Hepatocyte (in vitro differentiated cells): Measurements from ENCODE around the gene MRGPRD. TPM values are rescaled to one million over a fixed set of nuclear protein-coding genes. Genes with fewer than 3 reads are reported as not detected.

Experiments
- DNase-seq: peaks from one replicate; pipeline ENCODE4 v3.0.0-alpha.2; 2016; ENCODE audit warnings: low spot score
- H2AFZ ChIP-seq: fragments of 200-600 bp; sonication (generic); 2 replicates; pipeline ENCODE4 v1.6.0; 2016; ENCODE audit warnings: antibody characterized with exemption, mild to moderate bottlenecking
- H3K27ac ChIP-seq: fragments of 200-600 bp; sonication (generic); 2 replicates; pipeline ENCODE4 v1.5.1; 2016; ENCODE audit warnings: mild to moderate bottlenecking
- H3K27me3 ChIP-seq: fragments of 200-600 bp; sonication (generic); 2 replicates; pipeline ENCODE4 v1.6.1; 2016
- H3K36me3 ChIP-seq: fragments of 200-600 bp; sonication (generic); replicated peaks from 2 replicates; pipeline ENCODE4 v1.5.1; 2016; ENCODE audit warnings: low read depth; ENCODE audit not compliant: insufficient read depth
- H3K4me1 ChIP-seq: fragments of 200-600 bp; sonication (generic); 2 replicates; pipeline ENCODE4 v1.5.1; 2016; ENCODE audit warnings: mild to moderate bottlenecking, moderate library complexity; ENCODE audit not compliant: insufficient read depth
- H3K4me2 ChIP-seq: fragments of 200-600 bp; sonication (generic); 2 replicates; pipeline ENCODE4 v1.6.0; 2016
- H3K4me3 ChIP-seq: fragments of 200-600 bp; sonication (generic); 2 replicates; pipeline ENCODE4 v1.5.1; 2016; ENCODE audit warnings: mild to moderate bottlenecking
- H3K79me2 ChIP-seq: fragments of 200-600 bp; sonication (generic); 2 replicates; pipeline ENCODE4 v1.6.0; 2017; ENCODE audit warnings: mild to moderate bottlenecking
- H3K9me2 ChIP-seq: fragments of 200-600 bp; sonication (generic); replicated peaks from 2 replicates; pipeline ENCODE4 v1.6.0; 2017; ENCODE audit warnings: mild to moderate bottlenecking; ENCODE audit not compliant: insufficient read depth
- H3K9me3 ChIP-seq: fragments of 200-600 bp; sonication (generic); 2 replicates; pipeline ENCODE4 v1.5.1; 2016; ENCODE audit warnings: low read depth, mild to moderate bottlenecking
- H4K20me1 ChIP-seq: fragments of 200-600 bp; sonication (generic); 2 replicates; pipeline ENCODE4 v1.6.0; 2016; ENCODE audit warnings: mild to moderate bottlenecking; ENCODE audit not compliant: insufficient read depth, poor library complexity, severe bottlenecking
- CTCF ChIP-seq: fragments of 200-600 bp; sonication (generic); IDR thresholded peaks from 2 replicates; pipeline ENCODE4 v1.5.1; 2016; ENCODE audit warnings: antibody characterized with exemption, mild to moderate bottlenecking; ENCODE audit not compliant: poor library complexity
- EZH2 ChIP-seq: fragments of 200-600 bp; sonication (generic); IDR thresholded peaks from 2 replicates; pipeline ENCODE4 v1.6.1; 2016; ENCODE audit warnings: antibody characterized with exemption, mild to moderate bottlenecking, borderline replicate concordance
- EZH2phosphoT487 ChIP-seq: fragments of 200-600 bp; sonication (generic); IDR thresholded peaks from one replicate; pipeline ENCODE4 v1.6.1; 2018; ENCODE audit warnings: antibody characterized with exemption, mild to moderate bottlenecking, low read depth, moderate library complexity; ENCODE audit not compliant: unreplicated experiment, severe bottlenecking
- WGBS: methylation state at CpG from one replicate; pipeline ENCODE4 v1.1.6; 2016; ENCODE audit warnings: low lambda C conversion rate; ENCODE audit errors: missing lambda C conversion rate; 5-methylcytosine and 5-hydroxymethylcytosine counted together
- polyA plus RNA-seq: library from polyadenylated mRNA; unstranded; fragments of >200 nt; fragmentation: Nextera tagmentation; extraction: Ambion mirVana; gene quantifications from 2 replicates; pipeline ENCODE4 v1.2.1, GENCODE V29; 2016
- total RNA-seq: library from RNA; depleted of rRNA; stranded (reverse); fragments of >200 nt; gene quantifications from 2 replicates; pipeline ENCODE4 v1.2.3, GENCODE V29; 2014

The MRGPRD gene
- total and polyA plus RNA-seq, 2 experiments from 2014 or later: not detected

- H3K27ac ChIP-seq: no peak overlapping the region
- no peak for TF ChIP-seq EZH2phosphoT487
- no peak for TF ChIP-seq CTCF
- TF ChIP-seq EZH2: no peak
- 95% methylated on average over 7 of the region's 7 CpGs for WGBS
- no peaks in the 10 kb centered on the region for H3K27me3 ChIP-seq
- H4K20me1 ChIP-seq: no peaks in the 10 kb centered on the region
- H2AFZ ChIP-seq: no peak overlapping the region
- no peaks in the 10 kb centered on the region for H3K9me2 ChIP-seq
- H3K4me3 ChIP-seq: no peak overlapping the region
- no peak overlapping the region for H3K4me2 ChIP-seq
- no peaks in the 10 kb centered on the region for H3K36me3 ChIP-seq
- H3K9me3 ChIP-seq: no peaks in the 10 kb centered on the region
- DNase-seq: no peak
- H3K4me1 ChIP-seq: no peaks in the 10 kb centered on the region
- H3K79me2 ChIP-seq: no peaks in the 10 kb centered on the region
These were observed 48.4 kb downstream of the MRGPRD start for GRCh38 chr11:68932358-68932757.

- Histone ChIP-seq H3K4me3 (no peak overlapping the region), H3K79me2 (no peaks in the 10 kb centered on the region), H3K9me2 (no peaks in the 10 kb centered on the region), H3K27me3 (no peaks in the 10 kb centered on the region), H3K36me3 (no peaks in the 10 kb centered on the region), H3K4me1 (no peaks in the 10 kb centered on the region), H4K20me1 (no peaks in the 10 kb centered on the region), H3K9me3 (no peaks in the 10 kb centered on the region), H2AFZ (no peak overlapping the region), H3K27ac (no peak overlapping the region), H3K4me2 (no peak overlapping the region)
- DNase-seq: no peak
- 98% methylated on average over 17 of the region's 17 CpGs for WGBS
- TF ChIP-seq EZH2: no peak
- no peak for TF ChIP-seq EZH2phosphoT487
- TF ChIP-seq CTCF: no peak
These were observed 48.9 kb downstream of the MRGPRD start for GRCh38 chr11:68931911-68932310.

GRCh38 chr11:68930991-68931855 lies 49.6 kb downstream of the MRGPRD start:
- H3K27me3 ChIP-seq: no peaks in the 10 kb centered on the region
- WGBS: 93% methylated on average over 21 of the region's 21 CpGs
- H3K36me3 ChIP-seq: no peaks in the 10 kb centered on the region

More at GRCh38 chr11:68930991-68931855, 49.6 kb downstream of the MRGPRD start:
- H3K9me2 ChIP-seq: no peaks in the 10 kb centered on the region
- H3K4me2 ChIP-seq: no peak overlapping the region
- no peak for DNase-seq
- no peaks in the 10 kb centered on the region for H3K4me1 ChIP-seq
- no peak overlapping the region for H3K4me3 ChIP-seq
- H3K27ac ChIP-seq: no peak overlapping the region
- TF ChIP-seq EZH2: no peak
- TF ChIP-seq CTCF: no peak
- TF ChIP-seq EZH2phosphoT487: no peak
- H2AFZ ChIP-seq: no peak overlapping the region
- H3K79me2 ChIP-seq: no peaks in the 10 kb centered on the region
- peaks cover 4% of the 10 kb centered on the region for H3K9me3 ChIP-seq
- H4K20me1 ChIP-seq: no peaks in the 10 kb centered on the region

Other genes with a start within 250 kb of the MRGPRD start
- gene TESMIN, start 229.5 kb downstream of the MRGPRD start, total RNA-seq: 1.5 and 1.8 TPM in 2 replicates
- 6.4 and 6.7 TPM in 2 replicates for gene TESMIN, start 229.5 kb downstream of the MRGPRD start, polyA plus RNA-seq
- 16.2 and 24.8 TPM in 2 replicates for gene CPT1A, start 139.1 kb downstream of the MRGPRD start, total RNA-seq
- 4.4 and 8.3 TPM in 2 replicates for gene CPT1A, start 139.1 kb downstream of the MRGPRD start, polyA plus RNA-seq
- 28.8 and 34.9 TPM in 2 replicates for gene MRPL21, start 77.2 kb downstream of the MRGPRD start, total RNA-seq
- gene MRPL21, start 77.2 kb downstream of the MRGPRD start, polyA plus RNA-seq: 86.2 and 95.2 TPM in 2 replicates
- 7.7 and 12.4 TPM in 2 replicates for gene IGHMBP2, start 77.1 kb downstream of the MRGPRD start, total RNA-seq
- gene IGHMBP2, start 77.1 kb downstream of the MRGPRD start, polyA plus RNA-seq: 13.5 and 19.9 TPM in 2 replicates
- 6.5 TPM in 2 replicates for gene MRGPRF, start 32.3 kb upstream of the MRGPRD start, total RNA-seq
- gene MRGPRF, start 32.3 kb upstream of the MRGPRD start, polyA plus RNA-seq: 7.5 and 12.1 TPM in 2 replicates
- 12.9 and 16.6 TPM in 2 replicates for gene TPCN2, start 67.9 kb upstream of the MRGPRD start, total RNA-seq
- gene TPCN2, start 67.9 kb upstream of the MRGPRD start, polyA plus RNA-seq: 18.8 and 21.3 TPM in 2 replicates
- gene SMIM38, start 174.9 kb upstream of the MRGPRD start, total RNA-seq: 0.40 and 0.70 TPM in 2 replicates
- 0.64 TPM in 1 of 2 replicates, not detected in the other for gene SMIM38, start 174.9 kb upstream of the MRGPRD start, polyA plus RNA-seq